GM23248 (cell line): Measurements from ENCODE around the gene OCSTAMP.

ENCODE experiments used
- EZH2 ChIP-seq: fragments of 200-600 bp; sonication (generic); IDR thresholded peaks from 2 replicates; pipeline ENCODE4 v1.6.1; 2018; ENCODE audit warnings: antibody characterized with exemption, mild to moderate bottlenecking; ENCODE audit not compliant: insufficient read depth, poor library complexity, severe bottlenecking
- EZH2phosphoT487 ChIP-seq: fragments of 200-600 bp; sonication (generic); IDR thresholded peaks from 2 replicates; pipeline ENCODE4 v1.6.1; 2018; ENCODE audit warnings: antibody characterized with exemption, moderate library complexity, mild to moderate bottlenecking, low read depth; ENCODE audit not compliant: insufficient read depth

DNA sequence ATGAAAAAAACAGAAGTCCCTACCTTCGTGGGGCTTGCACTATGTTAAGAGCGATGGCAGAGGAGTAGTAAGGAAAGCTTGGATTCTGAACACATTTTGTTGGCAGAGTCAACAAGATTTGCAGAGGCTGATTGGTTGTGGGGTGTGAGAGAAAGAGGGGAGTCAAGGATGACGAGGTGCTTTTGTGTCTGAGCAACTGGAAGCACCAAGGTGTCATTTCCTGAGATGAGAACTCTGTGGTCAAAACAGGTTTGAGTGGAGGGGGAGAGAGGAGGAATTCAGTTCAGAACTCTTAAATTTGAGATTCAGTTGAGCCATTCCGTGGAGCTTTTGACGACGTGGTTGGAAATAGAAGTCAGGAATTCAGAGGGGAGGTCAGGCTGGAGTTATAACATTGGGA lies 3.5 kb downstream of the OCSTAMP start:
- TF ChIP-seq EZH2: no peak
- TF ChIP-seq EZH2phosphoT487: no peak
